Thoracic aorta (tissue), 2 donors: Measurements from ENCODE around the gene RASGRP3. TPM values are rescaled to one million over a fixed set of nuclear protein-coding genes. Genes with fewer than 3 reads are reported as not detected.

Experiments used
- ATAC-seq: fragments of 150-250 bp; one replicate; pipeline ENCODE4 v1.8.0; 2017; ENCODE audit warnings: low read depth; ENCODE audit not compliant: insufficient number of reproducible peaks, low FRiP score
- DNase-seq: peaks from one replicate; pipeline ENCODE4 v3.0.0-alpha.2; 2020; ENCODE audit warnings: low spot score
- H3K27ac ChIP-seq, 2 donors: fragments of 200-600 bp; sonication (generic); 1 replicate in 1 of 2; 2 replicates in 1 of 2; pipeline ENCODE4 v1.5.1; 2016; ENCODE audit warnings: mild to moderate bottlenecking in 2 of 2, moderate library complexity in 2 of 2
- H3K27me3 ChIP-seq: fragments of 200-600 bp; sonication (generic); replicated peaks from 2 replicates; pipeline ENCODE4 v1.6.0; 2016; ENCODE audit warnings: mild to moderate bottlenecking; ENCODE audit not compliant: insufficient read depth
- H3K36me3 ChIP-seq: fragments of 200-600 bp; sonication (generic); one replicate; pipeline ENCODE4 v1.5.1; 2016
- H3K4me1 ChIP-seq, 2 donors: fragments of 200-600 bp; sonication (generic); 1 replicate in 1 of 2; 2 replicates in 1 of 2; pipeline versions ENCODE4 v1.5.1 to v1.6.0; 2016; ENCODE audit warnings: low read depth in 2 of 2, mild to moderate bottlenecking in 1 of 2; ENCODE audit not compliant: control insufficient read depth in 1 of 2
- H3K4me3 ChIP-seq: fragments of 200-600 bp; sonication (generic); 2 replicates; pipeline ENCODE4 v1.5.1; 2016; ENCODE audit warnings: mild to moderate bottlenecking
- H3K9me3 ChIP-seq: fragments of 200-600 bp; sonication (generic); 2 replicates; pipeline ENCODE4 v1.5.1; 2016
- total RNA-seq, 2 donors: library from RNA; depleted of rRNA; stranded (reverse); fragments of >200 nt; gene quantifications; one replicate each; pipeline versions ENCODE4 v1.1.0 to v1.2.3, GENCODE V29; 2016
- TF ChIP-seq, protein P1 (sequence below): fragments of 200-600 bp; sonication (generic); IDR thresholded peaks from one replicate; pipeline ENCODE4 v1.5.1; 2019; ENCODE audit warnings: antibody characterized with exemption

RASGRP3 gene
- total RNA-seq, 2 donors from 2014 or later = 16.2 to 22.1 TPM

DNA sequence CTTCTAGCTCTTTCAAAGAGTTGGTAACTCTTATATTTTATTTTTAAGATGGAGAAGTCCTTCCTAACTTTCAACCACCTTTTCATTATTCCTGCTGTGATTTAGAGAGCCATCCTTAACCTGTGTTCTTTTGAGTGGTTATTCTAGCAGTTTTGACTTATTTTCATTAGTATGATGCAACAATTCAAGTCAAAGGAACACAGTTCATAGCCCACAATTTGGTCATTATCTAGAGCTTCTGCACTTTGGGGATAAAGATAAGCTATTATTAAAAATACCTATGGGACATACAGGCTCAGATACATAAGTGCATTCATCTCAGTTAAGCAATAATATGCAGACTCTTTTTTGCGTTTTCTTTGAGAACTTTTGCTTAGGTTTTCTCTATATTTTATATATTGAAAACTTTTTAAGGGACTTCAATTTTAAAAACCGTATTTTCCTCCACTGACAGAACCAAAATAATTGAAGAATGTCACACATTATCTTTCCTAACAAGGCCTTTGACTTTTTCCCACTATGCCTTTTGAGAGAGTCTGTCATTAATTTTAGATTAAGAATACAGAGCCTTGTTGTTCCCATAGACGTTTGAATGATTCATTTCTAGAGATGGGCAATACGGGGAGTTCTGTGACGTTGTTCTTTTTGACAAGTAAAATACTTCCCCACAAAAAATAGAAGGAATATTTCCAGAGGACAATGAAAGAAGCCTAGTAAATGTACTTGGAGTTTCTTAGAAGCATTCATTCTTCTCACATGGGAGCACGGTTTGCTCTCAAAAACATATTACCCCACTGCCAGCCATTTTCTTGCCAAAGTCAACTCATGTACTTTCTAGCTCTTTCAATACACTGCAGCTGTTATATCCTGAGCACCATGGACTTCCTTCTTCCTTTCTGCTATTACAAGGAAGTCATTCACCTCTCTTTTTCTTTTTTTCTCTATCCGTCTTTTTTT is 42.9 kb upstream of the RASGRP3 start:
- TF ChIP-seq, protein P1, sequence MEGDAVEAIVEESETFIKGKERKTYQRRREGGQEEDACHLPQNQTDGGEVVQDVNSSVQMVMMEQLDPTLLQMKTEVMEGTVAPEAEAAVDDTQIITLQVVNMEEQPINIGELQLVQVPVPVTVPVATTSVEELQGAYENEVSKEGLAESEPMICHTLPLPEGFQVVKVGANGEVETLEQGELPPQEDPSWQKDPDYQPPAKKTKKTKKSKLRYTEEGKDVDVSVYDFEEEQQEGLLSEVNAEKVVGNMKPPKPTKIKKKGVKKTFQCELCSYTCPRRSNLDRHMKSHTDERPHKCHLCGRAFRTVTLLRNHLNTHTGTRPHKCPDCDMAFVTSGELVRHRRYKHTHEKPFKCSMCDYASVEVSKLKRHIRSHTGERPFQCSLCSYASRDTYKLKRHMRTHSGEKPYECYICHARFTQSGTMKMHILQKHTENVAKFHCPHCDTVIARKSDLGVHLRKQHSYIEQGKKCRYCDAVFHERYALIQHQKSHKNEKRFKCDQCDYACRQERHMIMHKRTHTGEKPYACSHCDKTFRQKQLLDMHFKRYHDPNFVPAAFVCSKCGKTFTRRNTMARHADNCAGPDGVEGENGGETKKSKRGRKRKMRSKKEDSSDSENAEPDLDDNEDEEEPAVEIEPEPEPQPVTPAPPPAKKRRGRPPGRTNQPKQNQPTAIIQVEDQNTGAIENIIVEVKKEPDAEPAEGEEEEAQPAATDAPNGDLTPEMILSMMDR = no peak
- DNase-seq = no peak
- Histone ChIP-seq H3K4me3 (peak overlapping the region; percentile 23), H3K4me1 (peaks cover 14 to 43% of the 10 kb centered on the region in 2 donors), H3K27ac (peak overlapping the region; percentile 68 to 75), H3K9me3 (no peaks in the 10 kb centered on the region), H3K27me3 (no peaks in the 10 kb centered on the region), H3K36me3 (no peaks in the 10 kb centered on the region)
- peak; percentile 33 for ATAC-seq

DNA sequence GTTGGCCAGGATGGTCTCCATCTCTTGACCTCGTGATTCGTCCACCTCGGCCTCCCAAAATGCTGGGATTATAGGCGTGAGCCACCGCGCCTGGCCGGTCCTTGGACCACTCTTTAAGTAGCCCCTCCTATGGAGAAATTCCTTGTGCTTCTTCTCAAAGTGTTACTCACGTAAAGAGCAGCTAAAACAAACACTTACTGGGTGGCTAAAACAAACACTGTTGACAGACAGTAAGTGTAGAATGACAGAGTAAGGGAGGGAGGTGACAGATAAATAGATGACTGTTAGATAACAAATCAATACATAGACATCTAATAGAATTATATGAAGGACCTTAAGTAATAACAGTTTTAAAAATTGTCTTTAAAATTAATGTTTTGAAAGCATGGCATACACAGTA is 40.9 kb upstream of the RASGRP3 start:
- no peak for ATAC-seq
- TF ChIP-seq, protein P1 = no peak
- Histone ChIP-seq H3K27me3 (no peaks in the 10 kb centered on the region), H3K36me3 (no peaks in the 10 kb centered on the region), H3K27ac (no peak overlapping the region), H3K9me3 (no peaks in the 10 kb centered on the region), H3K4me1 (peaks cover 14 to 43% of the 10 kb centered on the region in 2 donors), H3K4me3 (no peak overlapping the region)
- DNase-seq = no peak

DNA sequence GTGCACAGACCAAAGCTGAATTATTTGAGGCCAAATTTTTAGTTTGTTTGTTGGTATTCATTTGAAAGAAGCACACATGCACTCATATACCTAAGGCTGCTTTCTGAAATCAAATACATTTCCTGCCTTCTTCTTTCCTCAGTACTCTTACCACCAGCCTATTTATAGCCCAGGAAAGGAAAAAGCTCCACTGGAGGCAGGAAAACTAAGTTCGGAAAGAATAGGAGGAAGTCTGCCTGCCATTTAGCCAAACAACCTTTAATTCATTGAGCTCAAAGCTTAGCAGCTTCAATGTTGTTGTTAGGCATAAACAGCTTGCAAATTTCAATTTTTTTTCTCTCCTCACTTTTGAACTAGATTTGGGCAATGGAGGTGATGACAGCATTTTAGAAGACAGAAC is 40.4 kb upstream of the RASGRP3 start:
- DNase-seq (no peak), ATAC-seq (no peak)
- Histone ChIP-seq H3K27me3 (no peaks in the 10 kb centered on the region), H3K27ac (no peak overlapping the region), H3K36me3 (no peaks in the 10 kb centered on the region), H3K4me3 (no peak overlapping the region), H3K4me1 (peaks cover 14 to 43% of the 10 kb centered on the region in 2 donors), H3K9me3 (no peaks in the 10 kb centered on the region)
- TF ChIP-seq, protein P1 = no peak

DNA sequence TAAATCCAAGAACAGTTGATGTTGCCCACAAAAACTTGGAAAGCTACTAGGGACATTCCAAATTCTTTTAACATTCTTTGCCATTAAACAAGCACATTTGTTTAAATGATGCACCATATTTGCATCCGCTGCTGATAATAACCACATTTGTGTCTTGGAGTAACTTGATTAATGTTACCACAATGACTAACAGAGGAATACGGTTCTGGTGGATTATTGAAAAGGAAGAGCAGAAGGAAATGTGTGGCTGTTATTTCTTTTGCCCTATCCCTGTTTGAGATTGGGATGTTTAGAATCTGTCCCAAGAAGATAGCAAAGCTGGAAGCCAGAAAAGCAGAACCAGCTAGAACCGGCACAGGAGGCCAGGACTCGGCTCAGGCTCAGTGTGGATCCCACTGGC is 39.2 kb upstream of the RASGRP3 start:
- ATAC-seq = no peak
- Histone ChIP-seq H3K9me3 (no peaks in the 10 kb centered on the region), H3K4me3 (peak overlapping the region; percentile 18), H3K4me1 (peaks cover 14 to 43% of the 10 kb centered on the region in 2 donors), H3K36me3 (no peaks in the 10 kb centered on the region), H3K27ac (peak overlapping the region in 1 of 2 donors; percentile 37), H3K27me3 (no peaks in the 10 kb centered on the region)
- TF ChIP-seq, protein P1 = no peak
- no peak for DNase-seq

DNA sequence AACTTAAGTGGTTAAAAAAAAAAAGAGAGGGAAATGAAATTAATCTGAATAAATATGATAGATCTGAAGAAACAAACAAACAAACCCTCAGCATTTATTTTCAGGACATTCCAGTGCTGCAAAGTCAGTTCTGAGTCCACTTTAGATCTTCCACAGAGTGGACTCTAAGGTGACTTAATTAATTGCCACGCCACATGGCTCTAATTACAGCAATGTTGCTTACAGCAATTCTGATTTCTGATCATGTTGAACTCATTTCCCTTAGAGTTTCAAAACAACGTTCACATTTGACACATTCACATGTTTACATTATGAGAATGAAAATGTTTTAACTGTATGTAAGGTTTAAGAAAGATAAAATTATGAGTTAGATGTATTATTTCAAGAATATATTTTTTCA is 38.6 kb upstream of the RASGRP3 start:
- Histone ChIP-seq H3K4me3 (no peak overlapping the region), H3K27ac (no peak overlapping the region), H3K9me3 (no peaks in the 10 kb centered on the region), H3K27me3 (no peaks in the 10 kb centered on the region), H3K4me1 (peaks cover 14 to 39% of the 10 kb centered on the region in 2 donors), H3K36me3 (no peaks in the 10 kb centered on the region)
- DNase-seq = no peak
- TF ChIP-seq, protein P1 = no peak
- no peak for ATAC-seq
